Stimulated activated CD4-positive, alpha-beta T cell treated with anti-CD3 and anti-CD28 coated beads, Interleukin-12 subunit alpha, Interleukin-12 subunit beta, amount 100 ng/mL, for 4 hours (primary cell): ENCODE measurements around the gene EXOC3L1.

ENCODE experiments used
- DNase-seq: peaks from one replicate; pipeline ENCODE4 v3.0.0-alpha.2; 2020

The EXOC3L1 gene

DNA sequence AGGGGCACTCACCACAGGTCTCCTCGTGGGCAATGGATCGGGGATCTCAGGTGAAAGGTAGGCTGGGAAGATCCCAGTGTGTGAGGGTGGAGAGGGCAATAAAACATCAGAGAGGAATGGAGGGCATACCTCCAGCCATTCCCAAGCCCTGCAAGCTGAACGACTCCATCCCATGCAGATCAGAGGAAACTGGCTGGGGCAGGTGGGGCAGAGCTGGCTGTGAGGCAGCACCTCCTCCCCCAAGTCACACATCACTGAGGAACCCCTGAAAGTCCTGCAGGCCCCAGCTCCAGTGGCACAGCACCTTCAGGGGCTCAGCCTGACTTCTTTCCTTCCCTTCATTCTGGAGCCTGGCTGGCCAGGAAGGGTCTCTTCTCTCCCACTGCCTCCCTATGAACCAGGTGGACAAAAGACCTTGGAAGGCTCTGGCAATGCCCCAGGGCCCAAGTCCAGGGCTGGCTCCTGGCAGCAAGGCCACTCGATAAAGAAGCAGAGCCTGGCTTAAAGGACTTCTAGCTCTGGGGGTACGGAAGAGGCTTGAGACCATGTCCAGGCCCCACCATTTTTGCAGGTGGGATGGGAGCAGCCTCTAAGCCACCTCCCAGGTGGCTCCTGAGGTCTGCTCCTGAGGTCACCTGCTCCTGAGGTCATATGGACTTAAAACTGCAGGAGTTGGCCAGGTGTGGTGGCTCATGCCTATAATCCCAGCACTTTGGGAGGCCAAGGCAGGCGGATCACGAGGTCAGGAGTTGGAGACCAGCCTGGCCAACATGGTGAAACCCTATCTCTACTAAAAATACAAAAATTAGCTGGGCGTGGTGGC, 23.5 kb upstream of the EXOC3L1 start:
- DNase-seq = no peak

DNA sequence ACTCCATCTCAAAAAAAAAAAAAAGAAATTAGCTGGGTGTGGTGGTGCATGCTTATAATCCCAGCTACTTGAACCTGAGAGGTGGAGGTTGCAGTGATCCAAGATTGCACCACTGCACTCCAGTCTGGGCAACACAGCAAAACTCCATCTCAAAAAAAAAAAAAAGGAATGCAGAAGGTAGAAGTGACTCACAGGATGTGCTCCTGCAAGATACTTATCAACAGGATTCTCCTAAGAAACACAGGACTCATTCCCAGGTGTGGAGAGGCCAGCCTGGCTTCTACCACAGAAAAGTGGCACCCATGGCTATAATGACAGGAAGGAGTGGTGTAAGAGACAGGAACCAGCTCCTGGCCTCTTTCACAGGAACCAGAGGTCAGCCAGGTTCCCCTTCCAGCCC, 22.8 kb upstream of the EXOC3L1 start:
- DNase-seq = no peak

DNA sequence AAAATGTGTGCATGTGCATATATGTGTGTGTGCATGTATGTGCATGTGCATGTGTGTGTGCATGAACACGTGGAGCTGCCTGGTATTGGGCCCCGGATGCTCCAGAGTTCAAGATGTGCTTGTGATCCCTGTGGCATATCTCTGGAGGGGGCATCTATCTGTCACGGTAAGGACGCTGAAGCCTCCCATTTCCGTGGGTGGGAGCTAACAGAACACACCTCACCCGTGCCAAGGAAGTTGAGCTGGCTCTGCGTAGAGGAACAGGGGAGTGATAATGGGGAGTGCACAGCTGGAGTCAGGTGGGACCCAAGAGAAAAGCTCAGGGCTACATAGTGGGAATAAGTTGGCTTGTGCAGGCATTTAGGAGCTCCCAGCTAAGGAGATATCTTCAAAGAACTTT, 21.7 kb upstream of the EXOC3L1 start:
- DNase-seq = no peak

DNA sequence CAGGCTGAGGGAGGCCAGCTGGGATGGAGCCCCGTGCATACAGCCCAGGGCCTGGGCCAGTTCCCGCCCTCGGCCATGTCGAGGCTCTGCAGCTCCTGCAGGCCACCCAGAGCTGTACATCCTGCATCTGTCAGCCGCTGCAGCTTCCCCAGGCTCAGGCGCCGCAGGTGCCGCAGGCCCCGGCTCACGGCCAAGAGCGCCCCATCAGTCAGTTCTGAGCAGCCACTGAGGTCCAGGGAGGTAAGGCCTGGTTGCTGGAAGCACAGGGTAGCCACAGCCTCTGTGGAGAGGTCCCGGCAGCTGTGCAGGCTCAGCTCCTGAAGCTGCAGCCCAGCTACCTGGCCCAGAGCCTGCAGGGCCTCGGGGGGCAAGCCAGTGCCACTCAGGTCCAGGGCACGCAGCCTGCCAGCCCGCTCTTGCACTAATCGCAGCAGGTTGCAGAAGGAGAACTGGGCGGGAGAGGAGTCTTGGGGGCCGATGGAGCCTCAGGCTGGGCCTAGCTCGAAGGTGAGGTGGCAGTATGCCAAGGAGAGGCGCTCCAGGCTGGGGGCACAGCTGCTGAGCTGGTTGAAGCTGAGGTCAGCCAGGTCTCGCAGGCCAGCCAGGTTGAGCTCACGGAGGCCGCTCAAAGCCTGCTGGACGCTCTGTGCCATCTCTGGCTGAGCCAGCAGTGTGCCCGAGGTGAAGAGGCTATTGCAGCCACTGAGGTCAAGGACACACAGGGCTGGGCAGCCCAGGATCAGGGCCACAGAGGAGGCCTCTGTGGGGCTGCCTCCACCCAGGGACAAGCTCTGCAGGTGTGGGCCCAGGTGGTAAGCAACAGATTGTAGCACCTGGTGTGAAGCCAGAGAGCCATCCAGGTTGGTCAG, 20.4 kb upstream of the EXOC3L1 start:
- no peak for DNase-seq

GRCh38 chr16:67209565-67209964, 19.6 kb upstream of the EXOC3L1 start:
- DNase-seq = no peak

GRCh38 chr16:67208154-67208896, 18.4 kb upstream of the EXOC3L1 start:
- DNase-seq = no peak

DNA sequence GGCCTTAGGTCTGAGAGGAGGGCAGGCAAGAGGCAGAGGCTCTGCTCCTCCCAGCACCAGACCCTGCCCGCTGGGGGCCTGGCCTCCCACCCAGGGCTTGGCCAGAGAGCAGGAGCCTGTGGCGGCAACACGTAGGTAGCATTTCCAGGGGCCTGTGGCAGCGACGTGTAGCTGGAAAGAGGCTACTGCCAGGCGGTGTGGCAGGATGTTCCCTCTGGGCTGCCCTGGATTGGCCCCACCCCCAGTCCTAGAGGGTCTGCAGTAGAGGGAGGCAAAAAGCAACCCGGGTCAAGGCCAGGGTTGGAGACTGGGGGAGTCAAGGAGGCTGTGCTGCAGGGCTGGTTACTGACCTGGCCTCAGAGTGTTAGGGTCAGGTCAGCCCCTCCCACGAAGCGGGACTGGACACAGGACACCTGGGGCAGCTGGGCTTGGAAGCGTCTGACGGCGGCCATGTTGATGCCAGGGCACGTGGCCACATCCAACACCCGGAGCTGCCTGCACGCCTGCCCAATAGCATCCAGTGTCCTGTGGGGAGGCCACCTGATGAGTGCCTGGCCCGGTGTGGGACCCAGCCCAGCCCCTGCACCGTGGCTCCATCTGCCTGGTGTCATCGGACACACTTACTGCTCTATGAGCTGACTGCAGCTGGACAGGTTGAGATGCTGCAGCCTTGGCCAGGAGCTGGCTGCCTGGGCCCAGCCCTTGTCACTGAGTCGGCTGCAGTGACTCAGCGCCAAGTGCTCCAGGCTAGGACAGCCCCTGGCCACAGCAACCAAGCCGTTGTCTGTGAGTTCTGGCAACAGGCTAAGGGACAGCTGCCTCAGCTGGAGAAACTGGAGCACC, 17.5 kb upstream of the EXOC3L1 start:
- no peak for DNase-seq

- no peak for DNase-seq
Measured at GRCh38 chr16:67206838-67207248, 16.9 kb upstream of the EXOC3L1 start.

GRCh38 chr16:67206129-67206837, 16.3 kb upstream of the EXOC3L1 start:
- DNase-seq = no peak

GRCh38 chr16:67204076-67204475, 14.1 kb upstream of the EXOC3L1 start:
- no peak for DNase-seq

DNA sequence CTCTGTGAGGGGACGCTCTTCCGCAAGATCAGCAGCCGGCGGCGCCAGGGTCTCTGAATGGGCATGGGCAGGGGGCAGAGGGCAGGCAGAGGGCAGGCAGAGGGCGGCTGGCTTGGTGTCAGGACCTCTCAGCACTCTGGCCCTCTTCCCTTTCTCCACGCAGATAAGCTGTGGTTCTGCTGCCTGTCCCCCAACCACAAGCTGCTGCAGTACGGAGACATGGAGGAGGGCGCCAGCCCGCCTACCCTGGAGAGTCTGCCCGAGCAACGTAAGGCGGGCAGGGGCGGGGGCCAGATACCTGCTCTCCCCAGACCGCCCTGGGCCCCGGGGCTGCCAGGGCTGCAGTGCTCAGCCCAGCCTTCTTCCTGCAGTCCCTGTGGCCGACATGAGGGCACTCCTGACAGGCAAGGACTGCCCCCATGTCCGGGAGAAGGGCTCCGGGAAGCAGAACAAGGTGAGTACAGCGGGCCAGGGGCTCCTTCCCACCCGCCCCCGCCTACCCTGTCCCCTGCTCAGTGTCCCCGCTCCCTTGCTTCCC, 13.1 kb upstream of the EXOC3L1 start:
- no peak for DNase-seq

DNA sequence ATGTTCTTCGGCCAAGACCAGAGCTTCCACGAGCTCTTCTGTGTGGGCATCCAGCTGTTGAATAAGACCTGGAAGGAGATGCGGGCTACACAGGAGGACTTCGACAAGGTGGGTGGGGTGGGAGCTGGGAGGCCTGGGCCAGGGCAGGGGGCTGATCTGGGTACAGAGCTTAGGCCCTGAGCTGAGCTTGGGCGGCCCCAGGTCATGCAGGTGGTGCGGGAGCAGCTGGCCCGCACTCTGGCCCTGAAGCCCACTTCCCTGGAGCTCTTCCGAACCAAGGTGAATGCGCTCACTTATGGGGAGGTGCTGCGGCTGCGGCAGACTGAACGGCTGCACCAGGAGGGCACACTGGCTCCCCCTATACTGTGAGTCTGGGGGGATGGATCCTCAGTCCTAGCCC, 12.5 kb upstream of the EXOC3L1 start:
- DNase-seq = no peak

DNA sequence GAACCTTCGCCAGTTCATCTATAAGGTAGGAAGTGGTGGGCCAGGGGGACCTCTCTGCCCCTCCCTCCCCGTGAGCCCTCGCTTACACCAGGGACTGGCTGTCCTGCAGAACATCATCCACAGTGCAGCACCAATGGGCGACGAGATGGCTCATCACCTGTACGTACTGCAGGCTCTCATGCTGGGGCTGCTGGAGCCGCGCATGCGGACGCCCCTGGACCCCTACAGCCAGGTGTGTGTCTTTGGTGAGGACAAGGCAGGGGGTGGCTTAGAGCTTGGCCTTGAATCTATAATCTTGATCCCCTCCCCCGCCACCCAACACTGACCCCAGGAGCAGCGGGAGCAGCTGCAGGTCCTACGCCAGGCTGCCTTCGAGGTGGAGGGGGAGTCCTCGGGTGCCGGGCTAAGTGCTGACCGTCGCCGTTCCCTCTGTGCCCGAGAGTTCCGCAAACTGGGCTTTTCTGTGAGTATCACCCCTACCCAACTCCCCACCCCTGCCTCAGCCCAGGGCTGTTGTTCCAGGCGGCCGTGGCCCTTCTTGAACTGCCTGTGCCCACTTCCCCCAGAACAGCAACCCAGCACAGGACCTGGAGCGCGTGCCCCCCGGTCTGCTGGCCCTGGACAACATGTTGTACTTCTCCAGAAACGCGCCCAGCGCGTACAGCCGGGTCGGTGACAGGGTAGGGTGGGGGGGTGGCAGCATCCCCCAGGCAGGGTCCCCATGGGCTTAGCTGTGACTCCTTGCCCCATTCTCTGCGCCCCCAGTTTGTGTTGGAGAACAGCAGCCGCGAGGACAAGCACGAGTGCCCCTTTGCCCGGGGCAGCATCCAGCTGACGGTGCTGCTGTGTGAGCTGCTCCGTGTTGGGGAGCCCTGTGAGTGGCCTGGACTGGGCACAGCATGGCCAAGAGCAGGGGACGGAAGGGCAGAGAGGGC, 11.7 kb upstream of the EXOC3L1 start:
- DNase-seq = no peak

DNA sequence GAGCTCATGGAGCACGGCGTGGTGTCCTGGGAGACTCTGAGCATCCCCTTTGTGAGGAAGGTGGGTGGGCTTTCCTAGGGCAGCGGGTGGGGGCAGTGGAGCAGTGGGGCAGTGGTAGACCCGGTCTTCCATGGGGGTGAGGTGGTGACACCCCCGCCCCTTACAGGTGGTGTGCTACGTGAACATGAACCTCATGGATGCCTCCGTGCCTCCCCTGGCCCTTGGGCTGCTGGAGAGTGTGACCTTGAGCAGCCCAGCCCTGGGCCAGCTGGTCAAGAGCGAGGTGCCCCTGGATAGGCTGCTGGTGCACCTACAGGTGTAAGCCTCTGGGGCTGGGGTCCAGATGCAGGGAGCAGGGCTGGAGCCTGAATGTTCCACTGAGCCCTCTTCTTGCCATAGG, 10.6 kb upstream of the EXOC3L1 start:
- no peak for DNase-seq

DNA sequence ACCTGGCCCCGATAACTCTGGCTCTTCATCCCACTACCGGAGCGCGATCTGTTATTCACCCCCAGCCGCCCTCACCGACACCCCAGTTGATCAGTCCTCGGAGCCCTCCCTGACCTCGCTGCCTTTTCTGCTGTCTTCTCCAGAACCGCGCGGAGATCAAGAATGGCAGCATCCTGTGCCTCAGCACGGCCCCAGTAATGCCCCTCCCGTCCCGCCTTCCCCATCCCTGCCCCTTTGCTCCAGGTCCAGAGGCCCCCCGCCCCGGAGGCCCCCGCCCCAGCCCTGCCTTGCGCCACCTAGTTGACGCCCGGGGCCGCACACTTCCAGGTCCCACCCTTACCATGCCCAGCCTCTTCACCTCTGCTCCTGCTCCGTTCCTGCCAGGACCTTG, 9.9 kb upstream of the EXOC3L1 start:
- no peak for DNase-seq

DNA sequence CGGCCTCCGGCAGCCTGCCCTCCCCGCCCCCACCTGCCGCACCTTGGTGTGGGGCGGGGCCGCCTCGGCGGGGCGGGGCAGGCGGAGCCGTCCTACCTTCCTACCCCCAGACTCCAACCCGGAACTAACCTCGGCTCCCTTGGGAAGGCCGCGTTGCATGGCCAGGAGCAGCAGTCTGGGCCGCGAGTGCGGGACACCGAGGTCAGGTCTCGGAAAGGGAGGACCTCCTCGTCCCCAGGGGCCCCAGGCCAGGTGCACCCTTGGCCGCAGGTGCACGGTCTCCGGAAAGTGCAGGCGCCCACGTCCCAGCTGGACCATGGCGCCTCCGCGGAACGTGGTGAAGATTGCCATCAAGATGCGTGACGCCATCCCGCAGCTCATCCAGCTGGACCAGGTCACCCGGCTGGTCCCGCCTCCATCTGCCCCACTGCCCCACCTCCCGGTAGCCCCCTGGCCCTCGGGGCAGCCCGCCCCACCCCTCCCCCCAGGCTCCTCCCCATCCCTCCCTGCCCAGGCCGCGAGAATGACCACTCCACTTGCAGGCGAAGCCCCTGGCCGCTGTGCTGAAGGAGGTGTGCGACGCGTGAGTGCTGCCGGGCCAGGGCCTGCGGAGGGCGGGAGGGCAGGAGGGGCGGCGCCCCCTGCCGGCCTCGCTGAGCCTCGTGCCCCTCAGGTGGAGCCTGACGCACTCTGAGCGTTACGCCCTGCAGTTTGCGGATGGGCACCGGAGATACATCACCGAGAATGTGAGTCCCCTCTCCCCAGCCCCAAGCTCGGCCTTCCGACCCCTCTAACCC, 9.3 kb upstream of the EXOC3L1 start, which contains the start of gene ELMO3:
TSS of gene ELMO3 (plus strand) at position 121 of the 797 bp plus-strand sequence. CDS start at position 317, 196 bp downstream.
- DNase-seq = no peak

- no peak for DNase-seq
Measured at GRCh38 chr16:67198238-67198734, 8.3 kb upstream of the EXOC3L1 start.

- no peak for DNase-seq
Measured at GRCh38 chr16:67197704-67198103, 7.8 kb upstream of the EXOC3L1 start.

DNA sequence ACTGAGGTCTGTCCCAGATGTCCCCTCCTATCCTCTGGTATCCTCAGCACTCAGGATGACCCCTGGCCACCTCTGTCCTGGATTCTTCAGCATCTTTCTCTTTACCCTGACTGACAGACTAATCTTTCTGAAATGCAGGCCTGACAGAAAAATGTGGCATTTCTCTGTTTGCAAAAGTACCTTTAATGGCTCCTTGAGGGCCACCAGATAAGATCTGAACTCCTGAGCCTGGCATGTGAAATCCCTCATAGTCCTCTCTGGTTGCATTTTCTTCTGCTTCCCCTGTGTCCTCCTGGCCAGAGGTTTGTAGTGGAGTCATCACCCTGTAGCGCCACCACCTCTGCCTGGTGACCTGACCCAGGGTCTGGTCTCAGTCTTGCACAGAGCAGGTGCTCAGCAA, 6.9 kb upstream of the EXOC3L1 start:
- DNase-seq = no peak
